HG03378 (cell line): ENCODE measurements around the gene XPO1.

ENCODE experiments used
- ATAC-seq: cut with Tn5 transposase; IDR thresholded peaks from one replicate; pipeline ENCODE4 v1.9.1; 2021; ENCODE audit warnings: mild to moderate bottlenecking, moderate library complexity; ENCODE audit not compliant: unreplicated experiment

Gene XPO1

DNA sequence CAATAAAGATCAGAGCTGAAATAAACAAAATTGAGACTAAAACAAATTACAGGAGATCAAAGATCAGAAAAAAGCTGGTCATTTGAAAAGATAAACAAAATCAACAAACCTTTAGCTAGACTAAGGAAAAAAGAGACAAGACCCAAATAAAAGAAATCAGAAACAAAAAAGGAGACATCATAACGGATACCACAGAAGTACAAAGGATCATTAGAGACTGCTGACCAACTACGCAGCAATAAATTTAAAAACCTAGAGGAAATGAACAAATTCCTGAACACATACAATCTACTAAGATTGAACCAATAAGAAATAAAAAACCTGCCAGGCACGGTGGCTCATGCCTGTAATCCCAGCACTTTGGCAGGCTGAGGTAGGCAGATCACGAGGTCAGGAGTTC lies 101.0 kb downstream of the XPO1 start:
- no peak for ATAC-seq

DNA sequence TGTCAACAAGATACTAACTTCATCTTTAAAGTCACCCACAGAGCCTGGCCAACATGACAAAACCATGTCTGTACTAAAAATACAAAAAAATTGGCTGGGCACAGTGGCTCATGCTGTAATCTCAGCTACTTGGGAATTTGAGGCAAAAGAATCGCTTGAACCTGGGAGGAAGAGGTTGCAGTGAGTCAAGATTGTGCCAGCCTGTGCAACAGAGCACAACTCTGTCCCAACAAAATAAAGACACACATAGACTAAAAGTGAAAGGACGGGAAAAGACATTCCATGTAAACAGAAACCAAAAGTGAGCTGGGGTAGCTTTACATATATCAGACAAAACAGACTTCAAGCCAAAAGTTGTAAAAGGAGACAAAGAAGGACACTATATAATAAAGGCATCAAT lies 102.1 kb downstream of the XPO1 start:
- no peak for ATAC-seq

DNA sequence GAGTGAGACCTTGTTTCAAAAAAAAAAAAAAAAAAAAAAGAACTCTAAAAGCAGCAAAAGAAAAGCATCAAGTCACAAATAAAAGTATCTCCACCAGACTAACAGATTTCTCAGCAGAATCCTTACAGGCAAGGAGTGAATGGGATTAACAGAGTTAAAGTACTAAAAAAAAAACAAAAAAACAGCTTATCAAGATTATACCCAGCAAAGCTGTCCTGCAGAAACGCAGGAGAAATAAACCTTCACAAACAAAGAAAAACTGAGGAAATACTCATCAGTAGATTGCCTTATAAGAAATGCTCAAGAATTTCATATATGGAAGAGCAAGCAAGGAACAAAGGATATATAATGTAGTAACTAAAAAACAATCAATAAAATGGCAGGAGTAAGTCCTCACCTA lies 102.9 kb downstream of the XPO1 start:
- no peak for ATAC-seq

DNA sequence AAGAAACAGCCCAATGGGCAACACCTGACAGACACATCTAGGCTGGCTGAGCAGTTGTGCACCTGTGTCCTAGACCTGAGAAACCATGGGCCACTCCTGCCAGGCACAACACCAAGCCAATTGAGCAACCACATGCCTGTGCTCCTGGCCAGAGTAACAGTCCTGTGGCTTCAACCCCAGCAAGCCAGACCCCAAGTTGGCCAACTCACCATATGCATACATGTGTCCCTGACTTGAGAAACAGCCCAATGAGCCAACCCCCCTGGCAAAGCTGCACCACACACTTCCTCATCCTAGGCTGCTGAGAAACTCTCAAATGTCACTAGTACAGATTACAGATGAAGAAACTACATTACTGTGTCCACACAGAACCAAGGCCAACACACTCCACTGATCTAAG lies 103.8 kb downstream of the XPO1 start:
- no peak for ATAC-seq

DNA sequence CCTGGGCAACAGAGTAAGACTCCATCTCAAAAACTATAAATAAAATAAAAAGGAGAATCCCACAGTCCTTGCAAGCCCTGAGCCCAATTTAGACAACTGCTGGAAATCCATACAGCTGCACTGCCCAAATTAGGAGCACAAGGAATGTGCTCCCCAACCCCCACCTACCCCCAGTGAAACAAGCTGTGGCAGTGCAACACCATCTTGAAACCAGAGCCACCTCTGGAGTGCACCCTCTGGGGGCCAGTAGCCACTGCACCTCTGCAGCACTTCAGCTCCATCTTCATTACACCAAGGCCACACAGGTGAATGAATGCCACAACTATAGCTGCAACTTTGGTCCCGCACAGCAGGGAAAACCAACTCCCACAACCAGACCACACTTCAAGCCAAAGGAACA lies 104.5 kb downstream of the XPO1 start:
- no peak for ATAC-seq

DNA sequence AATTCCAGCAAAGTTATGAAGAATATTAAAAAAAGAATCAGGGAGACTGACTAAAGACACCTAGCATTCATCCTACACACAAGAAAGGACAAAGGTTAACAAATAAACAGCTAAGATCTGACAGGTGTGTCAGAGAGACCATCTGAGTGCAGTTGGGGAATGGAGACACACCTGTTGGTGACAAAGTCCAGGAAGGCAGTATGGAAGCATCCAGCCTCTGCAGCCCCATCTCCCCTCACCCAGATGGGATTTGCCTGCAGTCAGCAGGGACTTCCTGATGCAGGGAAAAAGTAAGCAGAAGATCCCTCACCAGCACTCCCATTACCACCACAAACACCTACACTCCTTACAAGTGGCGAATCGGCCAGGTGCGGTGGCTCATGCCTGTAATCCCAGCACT lies 105.2 kb downstream of the XPO1 start:
- ATAC-seq, result no peak

DNA sequence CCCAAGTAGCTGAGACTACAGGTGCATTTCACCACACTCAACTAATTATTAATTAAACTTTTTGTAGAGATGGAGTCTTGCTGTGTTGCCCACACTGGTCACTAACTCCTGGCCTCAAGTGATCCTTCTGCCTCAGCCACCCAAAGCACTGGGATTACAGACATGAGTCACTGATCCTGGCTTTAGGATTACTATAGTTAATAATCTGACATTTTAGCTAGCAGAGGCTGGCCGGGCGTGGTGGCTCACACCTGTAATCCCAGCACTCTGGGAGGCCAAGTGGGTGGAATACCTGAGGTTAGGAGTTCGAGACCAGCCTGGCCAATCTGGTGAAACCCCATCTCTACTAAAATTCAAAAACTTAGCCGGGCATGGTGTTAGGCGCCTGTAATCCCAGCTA lies 106.8 kb downstream of the XPO1 start:
- ATAC-seq, result no peak
